AG09319 (cell line): ENCODE data around the gene ADAD2.
"Not testable (repeated sequence)": the region's sequence is repeated elsewhere in the genome, so short reads cannot be mapped to it uniquely, and the experiment has no call there.

ENCODE experiments used
- DNase-seq: peaks from one replicate; pipeline ENCODE4 v3.0.0-alpha.2; 2010; ENCODE audit warnings: low read depth; ENCODE audit errors: extremely low read depth
- CTCF ChIP-seq: IDR thresholded peaks from 2 replicates; pipeline ENCODE4 v1.5.1; 2011; ENCODE audit warnings: low read depth, mild to moderate bottlenecking, inconsistent platforms, low read length, moderate library complexity

Gene ADAD2

GRCh38 chr16:84196727-84197394, 5.9 kb downstream of the ADAD2 start:
- no peak for TF ChIP-seq CTCF
- no peak for DNase-seq

GRCh38 chr16:84197466-84198128, 6.6 kb downstream of the ADAD2 start:
- no peak for TF ChIP-seq CTCF

GRCh38 chr16:84198401-84198800, 7.4 kb downstream of the ADAD2 start:
- no peak for TF ChIP-seq CTCF
- peak; percentile 27 for DNase-seq

More at GRCh38 chr16:84197466-84198128, 6.6 kb downstream of the ADAD2 start:
- no peak for DNase-seq

GRCh38 chr16:84199097-84199496, 8.1 kb downstream of the ADAD2 start:
- no peak for DNase-seq
- no peak for TF ChIP-seq CTCF

GRCh38 chr16:84199861-84200260, 8.9 kb downstream of the ADAD2 start:
- no peak for TF ChIP-seq CTCF
- no peak for DNase-seq

GRCh38 chr16:84204551-84204950, 13.6 kb downstream of the ADAD2 start:
- DNase-seq: not testable (repeated sequence)

GRCh38 chr16:84205123-84205522, 14.2 kb downstream of the ADAD2 start:
- not testable (repeated sequence) for DNase-seq

- TF ChIP-seq CTCF: no peak
- DNase-seq: no peak
Observed at GRCh38 chr16:84205976-84206691, 15.2 kb downstream of the ADAD2 start.
